CD8-positive, alpha-beta memory T cell (primary cell): Measurements from ENCODE around the gene CLTA. TPM values are rescaled to one million over a fixed set of nuclear protein-coding genes. Genes with fewer than 3 reads are reported as not detected.
A peak's percentile ranks its signal among the peaks of the same experiment; 100 is the strongest.
"Not testable (repeated sequence)": the region's sequence is repeated elsewhere in the genome, so short reads cannot be mapped to it uniquely, and the experiment has no call there.

Experiments
- CTCF ChIA-PET: fragments of 350-600 bp; sonication (Branson Sonifier 250); formaldehyde crosslinking; loops from one replicate; lab custom pipeline; 2021; ENCODE audit warnings: antibody characterized with exemption; lab: Charles Lee
- POLR2A ChIA-PET: fragments of 350-600 bp; sonication (Branson Sonifier 250); formaldehyde crosslinking; loops from one replicate; lab custom pipeline; 2021; ENCODE audit warnings: antibody characterized with exemption; lab: Charles Lee
- DNase-seq, 5 donors: peaks; one replicate each; pipeline versions ENCODE4 v3.0.0 to v3.0.0-alpha.2; 2020 to 2022; ENCODE audit warnings: mixed read lengths in 1 of 5
- H3K27ac ChIP-seq: one replicate; pipeline ENCODE4 v1.7.0; 2013; ENCODE audit warnings: low read depth, mild to moderate bottlenecking, low read length, moderate library complexity
- H3K27me3 ChIP-seq: 2 replicates; pipeline ENCODE4 v1.7.0; 2013; ENCODE audit warnings: low read length, mild to moderate bottlenecking; ENCODE audit not compliant: insufficient read depth, poor library complexity, severe bottlenecking
- H3K36me3 ChIP-seq: 2 replicates; pipeline ENCODE4 v1.7.0; 2013; ENCODE audit warnings: mild to moderate bottlenecking, low read length, moderate library complexity; ENCODE audit not compliant: insufficient read depth
- H3K4me1 ChIP-seq: 2 replicates; pipeline ENCODE4 v1.7.0; 2013; ENCODE audit warnings: mild to moderate bottlenecking, low read length, moderate library complexity; ENCODE audit not compliant: insufficient read depth
- H3K4me3 ChIP-seq: 2 replicates; pipeline ENCODE4 v1.7.0; 2013; ENCODE audit warnings: mild to moderate bottlenecking, low read length
- H3K9me3 ChIP-seq: 2 replicates; pipeline ENCODE4 v1.7.0; 2013; ENCODE audit warnings: mild to moderate bottlenecking, low read length
- H3K27ac Mint-ChIP-seq, 8 donors: one replicate each; pipeline ENCODE4 v1.8.0; 2020 to 2021; ENCODE audit warnings: mixed read lengths in 8 of 8, mild to moderate bottlenecking in 6 of 8, inconsistent platforms in 3 of 8, moderate library complexity in 3 of 8
- H3K27me3 Mint-ChIP-seq, 2 donors: one replicate each; pipeline ENCODE4 v1.8.0; 2020 to 2021; ENCODE audit warnings: mixed read lengths in 2 of 2, mild to moderate bottlenecking in 1 of 2, moderate library complexity in 1 of 2
- H3K36me3 Mint-ChIP-seq, 3 donors: one replicate each; pipeline ENCODE4 v1.8.0; 2020 to 2021; ENCODE audit warnings: mixed read lengths in 3 of 3, inconsistent platforms in 1 of 3, mild to moderate bottlenecking in 1 of 3
- H3K4me1 Mint-ChIP-seq, 3 donors: one replicate each; pipeline ENCODE4 v1.8.0; 2020 to 2021; ENCODE audit warnings: mixed read lengths in 3 of 3, inconsistent platforms in 1 of 3, mild to moderate bottlenecking in 1 of 3
- H3K4me3 Mint-ChIP-seq, 7 donors: one replicate each; pipeline ENCODE4 v1.8.0; 2020 to 2021; ENCODE audit warnings: mixed read lengths in 7 of 7, mild to moderate bottlenecking in 6 of 7, moderate library complexity in 4 of 7, inconsistent platforms in 2 of 7
- H3K9me3 Mint-ChIP-seq, 5 donors: one replicate each; pipeline ENCODE4 v1.8.0; 2020 to 2022; ENCODE audit warnings: mixed read lengths in 5 of 5, mild to moderate bottlenecking in 3 of 5, moderate library complexity in 2 of 5, inconsistent platforms in 1 of 5
- polyA plus RNA-seq: library from polyadenylated mRNA; unstranded; fragments of 300-500 nt; fragmentation: Illumina TruSeq; gene quantifications from one replicate; pipeline ENCODE4 v1.2.3, GENCODE V29; 2021
- total RNA-seq, 2 experiments: library from RNA; stranded (reverse); gene quantifications; one replicate each; pipeline ENCODE4 v1.2.3, GENCODE V29; 2021

CLTA gene
- total and polyA plus RNA-seq, 3 experiments from 2014 or later, result 77.6 to 186 (median 185) TPM

GRCh38 chr9:36245906-36246305 is 55.2 kb downstream of the CLTA start:
- CTCF ChIA-PET, result interaction anchor here (1.0 kb wide), 1 partner anchor 83 kb away, joined by 4 read pairs; no protein-coding TSS in a partner anchor
- Mint-ChIP-seq H3K36me3 (peaks cover 0 to 56% (median 2%) of the 10 kb centered on the region in 3 donors), H3K4me3 (no peak overlapping the region)

GRCh38 chr9:36247356-36247755 is 56.6 kb downstream of the CLTA start:
- Mint-ChIP-seq H3K9me3 (no peaks in the 10 kb centered on the region), H3K36me3 (peaks cover 0 to 47% (median 2%) of the 10 kb centered on the region in 3 donors), H3K27me3 (no peaks in the 10 kb centered on the region), H3K4me1 (peaks cover 13 to 24% (median 20%) of the 10 kb centered on the region in 3 donors), H3K27ac (peak overlapping the region in 1 of 8 donors; percentile 60), H3K4me3 (no peak overlapping the region)
- Histone ChIP-seq H3K9me3 (no peaks in the 10 kb centered on the region), H3K27me3 (no peaks in the 10 kb centered on the region), H3K4me3 (no peak overlapping the region), H3K4me1 (no peaks in the 10 kb centered on the region), H3K36me3 (no peaks in the 10 kb centered on the region), H3K27ac (no peak overlapping the region)
- ChIA-PET CTCF (interaction anchor here (0.7 to 3.0 kb wide), 3 partner anchors 38 to 81 kb away, joined by 3 to 22 read pairs (median 3); no protein-coding TSS in a partner anchor), POLR2A (no interaction called here)
- DNase-seq, result no peak

More at GRCh38 chr9:36245906-36246305, 55.2 kb downstream of the CLTA start:
- no peaks in the 10 kb centered on the region for H3K4me1 ChIP-seq
- no peaks in the 10 kb centered on the region for H3K27me3 ChIP-seq
- POLR2A ChIA-PET, result no interaction called here
- H3K4me3 ChIP-seq, result no peak overlapping the region
- H3K9me3 Mint-ChIP-seq, result no peaks in the 10 kb centered on the region
- H3K27ac Mint-ChIP-seq, result no peak overlapping the region
- H3K4me1 Mint-ChIP-seq, result peaks cover 10 to 19% (median 17%) of the 10 kb centered on the region in 3 donors
- no peak overlapping the region for H3K27ac ChIP-seq
- no peaks in the 10 kb centered on the region for H3K36me3 ChIP-seq
- no peak for DNase-seq
- no peaks in the 10 kb centered on the region for H3K9me3 ChIP-seq
- H3K27me3 Mint-ChIP-seq, result no peaks in the 10 kb centered on the region

- DNase-seq, result peak in 2 of 5 donors; percentile 24 to 25
- not testable (repeated sequence) for H3K27me3 Mint-ChIP-seq, H3K4me3 ChIP-seq, H3K36me3 ChIP-seq, H3K4me3 Mint-ChIP-seq, H3K9me3 Mint-ChIP-seq, H3K9me3 ChIP-seq, H3K4me1 ChIP-seq, H3K27ac Mint-ChIP-seq, H3K27me3 ChIP-seq, H3K27ac ChIP-seq
- H3K36me3 Mint-ChIP-seq, result peaks cover 0 to 43% (median 2%) of the 10 kb centered on the region in 3 donors
- ChIA-PET CTCF (interaction anchor here (0.7 to 3.0 kb wide), 5 partner anchors 10 to 81 kb away, joined by 3 to 22 read pairs (median 4); partner anchors contain the start of gene GNE), POLR2A (interaction anchor here (0.7 kb wide), 1 partner anchor 436 kb away, joined by 3 read pairs; the partner anchor contains the start of gene SPAG8)
- H3K4me1 Mint-ChIP-seq, result peaks cover 13 to 24% (median 20%) of the 10 kb centered on the region in 3 donors
Measured at GRCh38 chr9:36248061-36248460, 57.3 kb downstream of the CLTA start.

GRCh38 chr9:36249189-36249588 is 58.5 kb downstream of the CLTA start:
- Histone ChIP-seq H3K27ac (no peak overlapping the region), H3K4me3 (no peak overlapping the region), H3K9me3 (no peaks in the 10 kb centered on the region), H3K4me1 (no peaks in the 10 kb centered on the region), H3K36me3 (no peaks in the 10 kb centered on the region), H3K27me3 (no peaks in the 10 kb centered on the region)
- POLR2A ChIA-PET, result no interaction called here
- Mint-ChIP-seq H3K36me3 (peaks cover 0 to 34% (median 0%) of the 10 kb centered on the region in 3 donors), H3K27ac (no peak overlapping the region), H3K4me1 (peaks cover 13 to 24% (median 20%) of the 10 kb centered on the region in 3 donors), H3K27me3 (no peaks in the 10 kb centered on the region), H3K4me3 (no peak overlapping the region), H3K9me3 (no peaks in the 10 kb centered on the region)
- CTCF ChIA-PET, result interaction anchor here (0.9 to 3.0 kb wide), 4 partner anchors 9 to 80 kb away, joined by 3 to 22 read pairs (median 6); partner anchors contain the start of genes CLTA and GNE
- DNase-seq, result no peak

- no peaks in the 10 kb centered on the region for H3K36me3 ChIP-seq
- H3K9me3 ChIP-seq, result no peaks in the 10 kb centered on the region
- Mint-ChIP-seq H3K36me3 (peaks cover 0 to 32% (median 0%) of the 10 kb centered on the region in 3 donors), H3K27ac (peak overlapping the region in 1 of 8 donors; percentile 0), H3K4me1 (peaks cover 13 to 24% (median 20%) of the 10 kb centered on the region in 3 donors), H3K9me3 (no peaks in the 10 kb centered on the region), H3K27me3 (no peaks in the 10 kb centered on the region), H3K4me3 (peak overlapping the region in 1 of 7 donors; percentile 2)
- H3K27me3 ChIP-seq, result no peaks in the 10 kb centered on the region
- no peak overlapping the region for H3K4me3 ChIP-seq
- POLR2A ChIA-PET, result no interaction called here
- no peaks in the 10 kb centered on the region for H3K4me1 ChIP-seq
- H3K27ac ChIP-seq, result no peak overlapping the region
- CTCF ChIA-PET, result interaction anchor here (2.5 kb wide), 1 partner anchor 79 kb away, joined by 7 read pairs; no protein-coding TSS in a partner anchor
- DNase-seq, result no peak
Measured at GRCh38 chr9:36250079-36250478, 59.4 kb downstream of the CLTA start.

- H3K4me3 ChIP-seq, result no peak overlapping the region
- Mint-ChIP-seq H3K27me3 (no peaks in the 10 kb centered on the region), H3K9me3 (no peaks in the 10 kb centered on the region), H3K36me3 (peaks cover 0 to 24% (median 0%) of the 10 kb centered on the region in 3 donors), H3K27ac (peak overlapping the region in 1 of 8 donors; percentile 7), H3K4me3 (no peak overlapping the region), H3K4me1 (peaks cover 14 to 29% (median 16%) of the 10 kb centered on the region in 3 donors)
- H3K4me1 ChIP-seq, result peaks cover under 1% of the 10 kb centered on the region
- ChIA-PET CTCF (interaction anchor here (2.5 kb wide), 1 partner anchor 77 kb away, joined by 7 read pairs; no protein-coding TSS in a partner anchor), POLR2A (no interaction called here)
- H3K36me3 ChIP-seq, result no peaks in the 10 kb centered on the region
- H3K27ac ChIP-seq, result no peak overlapping the region
- no peaks in the 10 kb centered on the region for H3K27me3 ChIP-seq
- no peaks in the 10 kb centered on the region for H3K9me3 ChIP-seq
- no peak for DNase-seq
Measured at GRCh38 chr9:36251428-36251827, 60.7 kb downstream of the CLTA start.

- no peaks in the 10 kb centered on the region for H3K9me3 Mint-ChIP-seq
- Histone ChIP-seq H3K36me3 (no peaks in the 10 kb centered on the region), H3K27ac (peak within 1 kb of the TSS; percentile 81), H3K9me3 (no peaks in the 10 kb centered on the region), H3K4me1 (peaks cover 11% of the 10 kb centered on the region), H3K27me3 (no peaks in the 10 kb centered on the region), H3K4me3 (peak within 1 kb of the TSS; percentile 94)
- H3K36me3 Mint-ChIP-seq, result peaks cover 0 to 10% (median 0%) of the 10 kb centered on the region in 3 donors
- H3K27ac Mint-ChIP-seq, result peak within 1 kb of the TSS; percentile 89 to 98 (median 96)
- ChIA-PET CTCF (interaction anchor here (1.1 to 2.3 kb wide), 3 partner anchors 10 to 71 kb away, joined by 4 to 8 read pairs (median 5); no protein-coding TSS in a partner anchor), POLR2A (interaction anchor here (0.6 to 1.9 kb wide), 3 partner anchors 67 to 1931 kb away, joined by 3 to 11 read pairs (median 4); partner anchors contain the start of gene CLTA)
- H3K4me3 Mint-ChIP-seq, result peak within 1 kb of the TSS; percentile 92 to 99 (median 98)
- DNase-seq, result peak; percentile 95 to 98 (median 97)
- H3K27me3 Mint-ChIP-seq, result no peaks in the 10 kb centered on the region
- peaks cover 13 to 25% (median 16%) of the 10 kb centered on the region in 3 donors for H3K4me1 Mint-ChIP-seq
Measured at GRCh38 chr9:36258208-36258995, 67.7 kb downstream of the CLTA start, which contains the start of gene GNE. GNE (minus strand) TSS chr9:36258448; CDS start chr9:36249355, 9,093 bp downstream.
